Nephron (organoid): ENCODE data around the gene ZHX3.
"Not testable (repeated sequence)": the region's sequence is repeated elsewhere in the genome, so short reads cannot be mapped to it uniquely, and the experiment has no call there.

ENCODE experiments used
- H3K27ac Mint-ChIP-seq, 3 experiments: 2 replicates each; pipeline ENCODE4 v1.8.0; 2020; ENCODE audit warnings: mixed read lengths in 3 of 3, mild to moderate bottlenecking in 2 of 3, moderate library complexity in 1 of 3
- H3K27me3 Mint-ChIP-seq: 2 replicates; pipeline ENCODE4 v1.8.0; 2021; ENCODE audit warnings: low read depth, mild to moderate bottlenecking, moderate library complexity, mixed read lengths
- H3K36me3 Mint-ChIP-seq: 2 replicates; pipeline ENCODE4 v1.8.0; 2020; ENCODE audit warnings: low read depth, mixed read lengths
- H3K4me1 Mint-ChIP-seq: 2 replicates; pipeline ENCODE4 v1.8.0; 2020; ENCODE audit warnings: mixed read lengths
- H3K4me3 Mint-ChIP-seq, 3 experiments: 2 replicates each; pipeline ENCODE4 v1.8.0; 2020; ENCODE audit warnings: mild to moderate bottlenecking in 3 of 3, mixed read lengths in 3 of 3, moderate library complexity in 2 of 3
- H3K9me3 Mint-ChIP-seq: 2 replicates; pipeline ENCODE4 v1.8.0; 2020; ENCODE audit warnings: mixed read lengths
- TF ChIP-seq, protein P1 (sequence below), 3 experiments: fragments of 200-600 bp; sonication (generic); IDR thresholded peaks; one replicate each; pipeline ENCODE4 v1.5.0; 2021; ENCODE audit warnings: antibody characterized with exemption in 3 of 3; ENCODE audit not compliant: unreplicated experiment in 3 of 3

The ZHX3 gene

DNA sequence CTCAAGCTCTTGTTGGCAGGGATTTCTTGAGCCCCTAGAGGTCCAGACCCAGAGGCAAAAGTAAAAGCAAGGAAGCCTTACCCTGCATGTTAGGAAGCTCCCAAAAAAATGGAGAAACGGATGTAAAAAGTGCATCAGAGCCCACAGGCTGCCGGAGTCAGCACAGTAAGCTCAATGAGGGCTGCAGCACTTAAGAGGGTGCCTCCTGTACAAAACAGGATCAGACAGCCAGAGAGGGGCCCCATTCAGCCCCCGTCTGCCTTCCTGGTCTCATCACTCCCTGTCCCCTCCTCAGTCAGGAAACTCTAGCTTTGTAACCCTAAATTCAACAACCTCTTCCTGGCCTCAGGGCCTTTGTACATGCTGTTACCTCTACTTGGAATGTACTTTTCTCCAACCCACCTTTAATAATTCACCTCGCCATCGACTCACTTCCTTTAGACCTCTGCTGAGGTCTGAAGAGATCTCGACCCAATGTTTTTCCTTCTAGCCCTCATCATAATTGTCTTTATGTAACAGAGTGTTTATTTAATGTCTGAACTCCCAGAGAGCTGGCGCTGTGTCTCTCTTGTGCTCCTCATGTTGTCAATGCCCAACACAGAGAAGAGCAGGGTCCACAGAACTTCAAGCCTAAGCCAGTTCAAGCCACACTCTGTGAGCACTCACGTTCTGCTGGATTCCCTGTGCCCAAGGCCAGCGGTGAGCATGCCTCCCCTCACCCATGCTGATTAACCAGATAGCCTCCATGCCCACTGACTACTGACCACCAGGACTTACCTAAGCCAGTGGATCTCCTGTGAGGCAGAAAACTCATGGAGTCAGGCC is 183.0 kb downstream of the ZHX3 start:
- Mint-ChIP-seq H3K27me3 (no peaks in the 10 kb centered on the region), H3K27ac (peak overlapping the region in 1 of 3 experiments; percentile 44), H3K9me3 (no peaks in the 10 kb centered on the region), H3K4me3 (peak overlapping the region in 2 of 3 experiments; percentile 32 to 51), H3K36me3 (peaks cover 24% of the 10 kb centered on the region), H3K4me1 (peaks cover 33% of the 10 kb centered on the region)
- TF ChIP-seq, protein P1, sequence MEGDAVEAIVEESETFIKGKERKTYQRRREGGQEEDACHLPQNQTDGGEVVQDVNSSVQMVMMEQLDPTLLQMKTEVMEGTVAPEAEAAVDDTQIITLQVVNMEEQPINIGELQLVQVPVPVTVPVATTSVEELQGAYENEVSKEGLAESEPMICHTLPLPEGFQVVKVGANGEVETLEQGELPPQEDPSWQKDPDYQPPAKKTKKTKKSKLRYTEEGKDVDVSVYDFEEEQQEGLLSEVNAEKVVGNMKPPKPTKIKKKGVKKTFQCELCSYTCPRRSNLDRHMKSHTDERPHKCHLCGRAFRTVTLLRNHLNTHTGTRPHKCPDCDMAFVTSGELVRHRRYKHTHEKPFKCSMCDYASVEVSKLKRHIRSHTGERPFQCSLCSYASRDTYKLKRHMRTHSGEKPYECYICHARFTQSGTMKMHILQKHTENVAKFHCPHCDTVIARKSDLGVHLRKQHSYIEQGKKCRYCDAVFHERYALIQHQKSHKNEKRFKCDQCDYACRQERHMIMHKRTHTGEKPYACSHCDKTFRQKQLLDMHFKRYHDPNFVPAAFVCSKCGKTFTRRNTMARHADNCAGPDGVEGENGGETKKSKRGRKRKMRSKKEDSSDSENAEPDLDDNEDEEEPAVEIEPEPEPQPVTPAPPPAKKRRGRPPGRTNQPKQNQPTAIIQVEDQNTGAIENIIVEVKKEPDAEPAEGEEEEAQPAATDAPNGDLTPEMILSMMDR (IDR thresholded peaks at IDR 0.05; ENCODE audit: unreplicated experiment in 3 of 3), result no peak

DNA sequence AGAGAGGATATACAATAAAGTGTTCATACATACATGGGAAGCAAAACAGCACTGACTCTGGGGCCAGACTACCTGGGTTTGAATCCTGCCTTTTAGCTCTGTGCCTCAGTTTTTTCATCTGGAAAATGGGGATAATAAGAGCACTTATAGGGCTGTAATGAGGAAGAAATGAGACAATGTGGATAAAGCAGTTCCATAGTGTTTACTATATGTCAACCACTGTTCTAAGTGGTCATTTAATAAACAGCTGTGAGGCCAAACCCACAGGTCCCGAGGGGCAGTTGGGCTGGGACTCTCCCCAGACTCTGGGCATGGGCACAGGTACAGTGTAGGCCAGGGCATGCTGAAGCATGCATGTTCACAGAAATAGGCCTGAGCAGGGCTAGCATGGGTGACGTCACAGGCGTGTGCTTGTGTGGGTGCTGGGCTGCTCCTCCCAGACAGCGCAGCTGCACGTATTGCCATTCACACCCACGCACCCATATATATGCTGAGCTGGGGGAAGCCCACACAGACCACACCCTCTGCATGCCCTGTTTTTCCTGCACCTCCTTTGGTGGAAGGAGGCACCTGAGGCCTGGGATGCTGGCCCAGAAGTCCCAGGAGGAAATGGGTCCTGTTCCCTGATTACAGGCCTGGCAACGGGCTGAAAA is 183.7 kb downstream of the ZHX3 start:
- Mint-ChIP-seq H3K27me3 (no peaks in the 10 kb centered on the region), H3K9me3 (no peaks in the 10 kb centered on the region), H3K27ac (peak overlapping the region in 2 of 3 experiments; percentile 44 to 80), H3K4me3 (peak overlapping the region; percentile 7 to 60 (median 32)), H3K4me1 (peaks cover 26% of the 10 kb centered on the region), H3K36me3 (peaks cover 24% of the 10 kb centered on the region)
- TF ChIP-seq, protein P1 (IDR thresholded peaks at IDR 0.05; ENCODE audit: unreplicated experiment in 3 of 3), result no peak

DNA sequence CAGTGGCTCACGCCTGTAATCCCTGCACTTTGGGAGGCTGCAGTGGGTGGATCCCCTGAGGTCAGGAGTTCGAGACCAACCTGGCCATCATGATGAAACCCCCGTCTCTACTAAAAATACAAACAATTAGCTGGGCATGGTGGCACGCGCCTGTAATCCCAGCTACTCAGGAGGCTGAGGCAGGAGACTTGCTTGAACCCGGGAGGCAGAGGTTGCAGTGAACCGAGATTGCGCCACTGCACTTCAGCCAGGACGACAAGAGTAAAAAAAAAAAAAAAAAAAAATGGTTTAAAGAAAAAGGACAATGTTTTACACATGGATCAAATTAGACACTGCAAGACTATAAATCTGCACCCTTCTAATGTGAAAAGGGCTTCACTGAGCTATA is 185.1 kb downstream of the ZHX3 start:
- Mint-ChIP-seq H3K27ac (peak overlapping the region in 1 of 3 experiments; percentile 34), H3K4me1 (peaks cover 23% of the 10 kb centered on the region), H3K36me3 (peaks cover 29% of the 10 kb centered on the region), H3K4me3 (peak overlapping the region in 1 of 3 experiments; percentile 58)
- not testable (repeated sequence) for H3K9me3 Mint-ChIP-seq, H3K27me3 Mint-ChIP-seq

DNA sequence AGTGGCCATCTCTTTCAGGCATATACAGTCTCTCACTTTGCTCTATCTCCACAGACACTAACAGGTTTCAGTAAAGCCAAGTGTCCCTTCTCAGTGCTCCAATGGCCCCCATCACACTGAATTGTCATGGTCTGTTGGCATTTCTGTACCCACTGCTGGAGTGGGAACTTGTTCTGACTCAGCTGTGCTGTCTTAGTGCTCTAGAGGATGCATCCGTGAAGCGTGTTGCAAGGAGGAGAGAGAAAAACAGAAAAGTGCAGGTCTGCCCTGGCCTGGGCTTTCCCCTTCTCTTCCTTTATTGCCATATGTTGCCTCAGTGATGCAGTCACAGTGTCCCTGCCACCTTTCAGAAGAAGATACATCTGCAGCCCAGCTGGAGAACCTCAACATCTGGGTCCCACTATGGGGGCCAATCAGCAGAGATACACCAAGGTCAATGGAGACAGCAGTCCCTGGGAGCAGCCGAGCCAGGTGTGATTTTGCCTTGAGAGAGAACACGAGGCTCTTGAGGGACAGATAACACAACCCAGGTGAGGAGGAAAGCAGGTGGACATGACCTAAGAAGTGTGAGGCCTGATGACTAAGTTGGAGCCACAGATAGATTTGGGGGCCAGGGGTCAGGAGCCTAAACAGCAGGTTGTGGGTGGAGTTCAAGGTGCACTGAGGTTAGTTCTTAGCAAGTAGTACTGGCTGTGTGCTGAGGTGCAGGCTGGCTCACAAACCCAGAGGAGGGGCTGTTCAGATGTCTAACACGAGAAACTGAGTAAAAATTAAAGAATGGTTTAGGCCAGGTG is 185.7 kb downstream of the ZHX3 start:
- TF ChIP-seq, protein P1 (IDR thresholded peaks at IDR 0.05; ENCODE audit: unreplicated experiment in 3 of 3), result no peak
- H3K4me1 Mint-ChIP-seq, result peaks cover 23% of the 10 kb centered on the region
- H3K27ac Mint-ChIP-seq, result peak overlapping the region in 2 of 3 experiments; percentile 26 to 48
- H3K36me3 Mint-ChIP-seq, result peaks cover 35% of the 10 kb centered on the region
- H3K27me3 Mint-ChIP-seq, result no peaks in the 10 kb centered on the region
- no peak overlapping the region for H3K4me3 Mint-ChIP-seq
- H3K9me3 Mint-ChIP-seq, result no peaks in the 10 kb centered on the region
